ENCODE measurements around the gene CABCOCO1.

DNA sequence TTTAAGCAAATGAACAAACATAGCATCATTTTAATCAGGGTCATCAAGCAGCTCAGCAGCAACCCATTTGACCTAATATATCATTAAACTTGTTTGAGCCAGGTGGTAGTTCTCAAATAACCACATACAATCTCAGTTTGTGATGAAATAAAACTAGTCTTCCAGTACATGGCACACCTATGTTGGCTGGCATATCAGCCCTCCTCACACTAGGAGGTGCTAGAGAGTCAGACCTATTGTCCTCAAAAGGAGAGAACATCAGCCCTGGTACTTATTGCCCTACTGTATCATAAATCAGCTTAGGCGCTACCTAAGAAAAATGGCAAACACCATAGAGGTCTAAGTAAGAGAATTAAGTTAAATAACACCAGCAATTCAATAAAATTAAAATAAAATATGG, 81.7 kb downstream of the CABCOCO1 start:
- peak; percentile 22 to 46 (median 45) for TF ChIP-seq CTCF (optimal IDR thresholded peaks at IDR 0.05 in 1 of 3, IDR thresholded peaks at IDR 0.05 in 1 of 3, conservative IDR thresholded peaks at IDR 0.05 in 1 of 3; ENCODE audit: extremely low read depth in 1 of 3, insufficient read depth in 2 of 3, low read length in 3 of 3)
- no peak for TF ChIP-seq EZH2 (IDR thresholded peaks at IDR 0.05; ENCODE audit: low read length)
